NK-92 treated with Interleukin-12 subunit alpha and Interleukin-12 subunit beta, amount 100 ng/mL, for 24 hours (cell line): ENCODE results near the gene KRTAP12-4.
"Not testable (repeated sequence)": the region's sequence is repeated elsewhere in the genome, so short reads cannot be mapped to it uniquely, and the experiment has no call there.

Experiments
- DNase-seq: peaks from one replicate; lab custom pipeline; 2025; lab: John Stamatoyannopoulos, UW

Gene KRTAP12-4

DNA sequence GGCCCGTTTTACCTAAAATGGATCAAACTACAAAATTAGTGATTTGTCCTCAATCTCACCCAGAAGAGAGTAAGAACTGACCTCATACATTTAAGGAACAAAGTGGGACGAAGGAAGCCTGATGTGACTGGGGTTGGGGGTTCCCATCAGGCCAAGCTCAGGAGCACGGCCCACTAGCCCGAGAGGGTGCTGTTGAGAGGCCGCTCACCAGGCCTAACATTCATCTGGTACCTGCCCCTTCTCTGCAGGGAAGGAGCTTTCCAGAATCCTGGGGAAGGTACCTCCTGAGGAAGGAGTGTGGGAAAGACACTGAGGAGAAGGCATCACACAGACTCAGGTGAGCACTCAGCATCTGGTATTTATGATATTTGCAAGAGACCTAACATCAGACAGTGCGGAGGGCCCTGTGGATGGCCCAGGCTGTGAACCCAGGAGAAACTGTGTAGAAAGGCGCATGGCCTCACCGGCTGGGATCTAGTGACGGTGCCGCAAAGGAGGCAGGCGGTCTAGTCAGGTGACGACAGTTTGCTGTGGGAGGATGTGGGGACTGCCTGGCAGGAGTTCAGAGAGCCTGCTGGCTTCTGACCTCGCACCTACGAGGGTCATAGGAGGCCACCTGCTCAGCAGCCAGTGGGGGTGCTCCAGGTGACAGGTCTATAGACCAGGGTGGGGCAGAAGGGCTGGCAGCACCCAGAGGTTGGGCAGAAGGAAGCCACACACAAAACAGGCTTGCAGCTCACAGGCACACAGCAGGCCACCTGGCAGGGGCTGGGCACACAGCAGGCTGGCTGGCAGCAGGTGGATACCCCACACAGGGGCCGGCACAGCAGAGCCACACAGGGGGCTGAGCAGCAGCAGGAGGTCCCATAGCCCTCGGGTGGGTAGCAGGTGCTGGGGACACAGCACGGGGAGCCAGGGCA lies 543 bp downstream of the KRTAP12-4 start:
- DNase-seq, result no peak

DNA sequence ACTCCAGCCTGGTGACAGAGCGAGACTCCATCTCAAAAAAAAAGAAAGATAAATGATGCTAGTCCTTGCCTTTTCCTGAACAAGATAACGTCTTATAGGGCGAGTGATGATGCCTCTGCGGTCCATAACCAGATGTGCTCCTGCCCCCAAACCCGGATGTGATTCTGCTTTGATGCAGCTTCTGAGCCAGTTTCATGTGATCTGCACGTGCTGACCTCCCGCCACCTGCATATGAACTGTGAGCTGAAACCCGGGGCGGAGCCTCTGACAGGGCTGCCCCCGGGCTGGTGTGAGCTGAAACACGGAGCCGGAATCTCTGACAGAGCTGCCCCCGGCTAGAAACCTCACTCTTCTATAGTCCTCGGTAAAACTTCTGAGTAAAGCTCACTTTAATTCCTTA lies 1.3 kb downstream of the KRTAP12-4 start:
- no peak for DNase-seq

DNA sequence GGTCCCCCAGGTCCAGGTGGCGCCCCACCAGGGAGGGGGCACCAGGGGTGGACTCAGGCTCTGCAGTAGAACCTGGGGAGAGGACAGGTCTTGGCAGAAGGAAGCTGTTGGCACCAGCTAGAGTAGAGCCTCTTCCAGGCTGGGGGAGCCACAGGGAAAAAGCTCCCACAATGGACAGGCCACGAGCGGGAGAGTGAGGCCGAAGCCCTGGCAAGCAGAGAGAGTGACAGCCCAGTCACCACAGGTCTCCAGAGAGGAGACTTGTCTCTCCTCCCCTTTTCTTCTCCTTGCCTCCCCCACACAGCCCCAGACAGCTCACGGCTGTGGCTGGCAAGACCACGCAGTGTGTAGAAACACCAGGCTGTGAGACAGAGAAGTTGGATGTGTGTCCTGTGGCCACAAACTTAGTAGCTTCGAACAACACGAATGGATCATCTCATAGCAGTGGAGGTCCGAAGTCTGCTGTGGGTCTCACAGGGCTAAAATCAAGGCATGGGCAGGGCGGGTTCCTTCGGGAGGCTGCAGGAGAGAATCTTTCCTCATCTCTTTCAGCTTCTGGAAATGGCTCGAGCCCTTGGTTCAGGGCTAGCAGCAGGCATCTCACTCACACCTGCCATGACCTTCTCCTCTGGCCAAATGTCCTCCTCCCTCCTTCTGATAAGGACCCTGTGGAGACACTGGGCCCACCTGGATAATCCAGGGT lies 3.3 kb downstream of the KRTAP12-4 start:
- DNase-seq, result no peak

DNA sequence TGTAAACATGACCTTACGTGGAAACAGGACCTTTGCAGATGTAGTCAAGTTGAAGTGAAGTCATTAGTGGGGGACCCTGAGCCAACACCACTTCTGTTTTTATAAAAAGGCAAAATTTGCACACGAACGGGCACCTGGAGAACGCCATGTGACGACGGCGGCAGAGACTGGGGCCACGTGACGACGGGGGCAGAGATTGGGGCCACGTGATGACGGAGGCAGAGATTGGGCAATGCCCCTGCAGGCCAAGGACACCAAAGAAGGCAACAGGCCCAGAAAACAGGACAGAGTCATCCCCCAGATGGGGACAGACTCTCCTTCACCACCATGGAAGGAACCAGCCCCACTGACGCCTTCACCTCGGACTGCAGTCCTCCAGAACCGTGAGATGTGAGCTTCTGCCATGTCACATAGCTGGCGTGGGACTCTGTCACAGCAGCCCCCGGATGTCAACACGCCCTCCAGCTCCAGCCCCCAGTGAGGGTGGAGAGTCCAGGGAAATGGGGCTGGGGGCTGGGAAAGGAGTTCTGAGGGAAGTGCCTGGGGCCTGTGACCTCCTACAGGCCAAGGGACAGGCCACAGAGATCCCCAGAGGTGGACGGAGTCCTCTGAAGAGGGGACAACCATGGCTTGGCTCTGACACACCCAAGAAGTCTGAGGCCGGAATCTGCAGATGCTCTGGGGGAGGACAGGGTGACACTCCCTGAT lies 4.0 kb downstream of the KRTAP12-4 start:
- DNase-seq, result no peak

DNA sequence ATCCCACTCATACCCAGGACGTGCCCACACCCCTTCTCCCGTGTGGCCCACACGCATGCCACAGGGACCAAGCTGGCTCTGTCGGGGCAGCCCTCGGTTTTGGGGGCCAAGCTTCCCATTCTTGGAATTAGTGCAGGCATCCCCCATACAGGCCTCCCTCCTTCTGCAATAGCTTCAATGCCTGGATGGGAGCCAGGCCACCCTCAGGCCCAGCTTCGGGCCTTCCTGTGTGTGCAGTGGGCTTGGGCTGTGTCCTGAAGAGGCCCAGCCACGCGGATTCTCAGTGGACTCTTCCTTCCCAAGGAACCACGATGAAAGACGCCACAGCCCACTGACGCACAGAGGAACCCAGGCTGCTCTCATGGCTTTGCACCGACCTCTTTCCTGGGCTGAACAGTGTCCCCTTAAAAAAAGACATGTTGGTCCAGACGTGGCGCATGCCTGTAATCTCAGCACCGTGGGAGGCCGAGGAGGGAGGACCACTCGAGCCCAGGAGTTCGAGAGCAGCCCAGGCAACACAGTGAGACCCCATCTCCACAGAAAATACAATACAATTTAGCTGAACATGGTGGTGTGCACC lies 4.8 kb downstream of the KRTAP12-4 start:
- DNase-seq, result no peak

DNA sequence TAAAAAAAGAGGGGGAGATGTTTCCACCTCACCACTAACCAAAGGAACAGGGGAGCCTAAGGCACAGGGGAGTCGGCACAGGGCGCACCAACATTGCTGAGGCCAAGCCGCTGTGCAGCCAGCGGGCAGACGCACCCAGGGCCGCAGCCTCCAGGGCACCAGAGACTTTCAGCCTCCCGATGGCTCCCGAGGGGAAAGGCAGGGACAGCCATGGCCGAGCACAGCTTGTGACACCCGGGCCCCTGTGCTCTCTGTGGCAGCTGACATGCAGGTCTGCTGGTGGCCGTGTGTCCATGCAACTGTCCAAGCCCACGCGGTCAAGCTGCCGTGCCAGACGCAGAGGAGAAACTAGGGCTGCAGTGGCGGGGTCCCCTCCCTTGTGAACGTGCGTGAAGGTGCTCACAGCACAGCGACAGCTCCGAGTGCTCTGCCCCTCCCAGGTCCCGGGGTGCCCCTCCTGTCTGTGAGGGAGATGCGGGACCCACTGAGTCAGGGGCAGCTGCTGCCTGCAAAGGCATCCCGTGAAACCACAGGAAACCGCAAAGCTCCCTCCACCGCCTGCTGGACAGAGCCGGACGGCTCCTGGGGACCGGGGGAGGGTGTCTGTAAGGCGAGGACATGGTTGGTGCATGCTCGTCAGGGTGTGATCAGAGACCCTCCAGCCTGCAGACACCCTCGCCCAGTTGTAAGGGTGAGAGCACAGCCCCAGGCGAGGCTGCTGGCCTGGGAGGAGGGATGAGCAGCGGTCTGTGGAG lies 5.7 kb downstream of the KRTAP12-4 start:
- no peak for DNase-seq

DNA sequence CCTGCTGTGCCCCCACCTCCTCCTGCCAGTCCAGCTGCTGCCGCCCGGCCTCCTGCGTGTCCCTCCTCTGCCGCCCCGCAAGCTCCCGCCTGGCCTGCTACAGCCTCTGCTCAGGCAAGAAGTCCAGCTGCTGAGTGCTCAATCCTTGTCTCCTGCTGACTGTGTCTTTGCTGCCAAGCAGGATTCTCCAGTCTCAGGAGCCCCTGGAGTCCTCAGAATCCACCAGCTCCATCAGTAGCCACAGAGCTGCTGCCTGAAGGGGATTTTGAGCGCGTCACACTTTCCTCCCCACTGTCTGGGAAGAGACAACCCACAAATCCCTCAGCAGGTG lies 7.3 kb downstream of the KRTAP12-4 start:
- DNase-seq, result no peak

DNA sequence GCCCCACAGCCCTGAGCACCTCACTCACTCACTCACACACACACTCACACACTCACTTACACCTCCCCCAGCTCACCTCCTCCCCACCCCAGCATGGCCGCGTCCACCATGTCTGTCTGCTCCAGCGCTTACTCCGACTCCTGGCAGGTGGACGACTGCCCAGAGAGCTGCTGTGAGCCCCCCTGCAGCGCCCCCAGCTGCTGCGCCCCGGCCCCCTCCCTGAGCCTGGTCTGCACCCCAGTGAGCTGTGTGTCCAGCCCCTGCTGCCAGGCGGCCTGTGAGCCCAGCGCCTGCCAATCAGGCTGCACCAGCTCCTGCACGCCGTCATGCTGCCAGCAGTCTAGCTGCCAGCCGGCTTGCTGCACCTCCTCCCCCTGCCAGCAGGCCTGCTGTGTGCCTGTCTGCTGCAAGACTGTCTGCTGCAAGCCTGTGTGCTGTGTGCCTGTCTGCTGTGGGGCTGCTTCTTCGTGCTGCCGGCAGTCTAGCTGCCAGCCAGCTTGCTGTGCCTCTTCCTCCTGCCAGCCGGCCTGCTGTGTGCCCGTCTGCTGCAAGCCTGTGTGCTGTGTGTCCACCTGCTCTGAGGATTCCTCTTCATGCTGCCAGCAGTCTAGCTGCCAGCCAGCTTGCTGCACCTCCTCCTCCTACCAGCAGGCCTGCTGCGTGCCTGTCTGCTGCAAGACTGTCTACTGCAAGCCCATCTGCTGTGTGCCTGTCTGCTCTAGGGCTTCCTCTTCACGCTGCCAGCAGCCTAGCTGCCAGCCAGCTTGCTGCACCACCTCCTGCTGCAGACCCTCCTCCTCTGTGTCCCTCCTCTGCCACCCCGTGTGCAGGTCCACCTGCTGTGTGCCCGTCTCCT lies 7.9 kb downstream of the KRTAP12-4 start, which contains the start of gene KRTAP10-11:
Gene KRTAP10-11, plus strand, starts transcription at position 49 of the 856 bp plus-strand sequence. Its CDS starts 45 bp downstream, at position 94.
- DNase-seq, result not testable (repeated sequence)

DNA sequence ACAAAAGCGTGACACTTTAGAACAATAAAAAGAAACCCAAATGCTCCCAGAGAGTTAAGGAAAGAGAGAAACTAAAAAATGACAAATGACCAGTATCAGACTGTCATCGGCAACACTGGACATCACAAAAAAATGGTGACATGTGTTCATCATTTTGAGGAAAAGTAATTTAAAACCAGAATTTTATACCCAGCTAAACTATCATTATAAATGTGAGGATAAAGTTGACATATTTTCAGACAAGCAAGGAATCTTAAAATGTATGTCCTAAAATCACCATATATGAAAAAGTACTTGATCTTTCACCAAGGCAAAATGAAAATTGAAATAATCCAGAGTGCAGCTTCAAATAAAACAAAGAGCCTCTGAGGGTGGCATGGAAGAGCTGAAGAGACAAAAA lies 9.6 kb downstream of the KRTAP12-4 start:
- DNase-seq, result no peak

DNA sequence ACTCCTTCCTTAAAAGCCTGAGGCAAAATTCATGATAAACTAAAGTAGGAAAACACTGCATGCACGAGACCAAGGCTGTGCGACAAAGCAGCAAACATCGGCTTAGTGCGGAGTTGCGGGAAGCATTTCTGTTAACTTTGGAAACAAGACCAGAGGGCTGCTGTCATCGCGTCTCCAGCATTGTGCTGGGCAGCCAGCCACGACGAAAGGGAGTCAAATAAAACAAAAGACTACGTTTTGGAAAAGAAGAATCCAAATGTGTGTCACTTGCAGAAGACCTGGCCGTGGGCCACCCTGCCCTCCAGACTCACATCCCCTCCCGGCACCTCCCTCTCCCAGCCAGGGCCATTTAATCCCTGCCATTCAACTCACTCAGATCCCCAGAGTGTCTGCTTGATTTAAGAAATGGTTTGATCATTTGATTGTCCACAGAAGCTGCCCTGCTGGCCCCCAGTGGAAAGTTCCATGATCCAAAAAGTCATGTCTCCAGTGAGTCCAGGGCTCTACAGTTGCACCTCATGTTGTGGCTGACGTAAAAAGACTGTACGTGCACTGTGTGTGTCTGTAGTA lies 10.6 kb downstream of the KRTAP12-4 start:
- no peak for DNase-seq

DNA sequence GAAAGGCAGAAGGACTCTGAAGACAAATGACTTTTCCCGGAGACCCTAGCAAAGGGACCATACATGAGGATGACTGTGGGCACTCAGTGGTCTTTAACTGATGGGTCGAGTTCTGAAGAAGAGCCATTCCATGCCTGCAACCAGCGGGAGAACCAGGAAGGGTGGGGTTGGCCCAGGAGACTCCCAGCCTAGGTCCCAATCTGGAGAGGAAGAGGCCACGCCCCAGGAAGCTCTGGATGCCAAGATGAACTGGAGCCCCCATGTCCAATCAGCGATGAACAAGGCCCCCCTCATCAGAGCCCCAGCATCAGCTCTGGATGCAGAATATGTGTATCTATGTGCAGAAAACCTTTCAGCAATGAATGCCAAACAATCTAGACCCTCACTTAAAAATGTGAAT lies 13.7 kb downstream of the KRTAP12-4 start:
- DNase-seq, result no peak

DNA sequence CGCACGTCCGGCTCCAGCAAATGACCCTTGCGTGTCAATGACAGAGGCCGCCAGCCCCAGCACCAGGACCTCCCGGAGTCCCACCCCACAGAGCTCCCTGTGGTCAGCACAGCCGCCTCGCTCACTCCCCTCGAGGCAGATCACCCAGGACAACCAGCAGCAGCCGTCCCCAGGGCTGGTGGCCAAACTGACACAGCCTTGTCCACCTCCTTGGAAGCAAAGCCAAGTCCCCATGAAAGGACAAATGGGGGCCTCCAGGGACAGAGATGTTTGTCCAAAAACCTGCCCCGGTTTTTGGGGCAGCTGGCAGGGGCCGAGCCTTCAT lies 15.2 kb downstream of the KRTAP12-4 start:
- no peak for DNase-seq

DNA sequence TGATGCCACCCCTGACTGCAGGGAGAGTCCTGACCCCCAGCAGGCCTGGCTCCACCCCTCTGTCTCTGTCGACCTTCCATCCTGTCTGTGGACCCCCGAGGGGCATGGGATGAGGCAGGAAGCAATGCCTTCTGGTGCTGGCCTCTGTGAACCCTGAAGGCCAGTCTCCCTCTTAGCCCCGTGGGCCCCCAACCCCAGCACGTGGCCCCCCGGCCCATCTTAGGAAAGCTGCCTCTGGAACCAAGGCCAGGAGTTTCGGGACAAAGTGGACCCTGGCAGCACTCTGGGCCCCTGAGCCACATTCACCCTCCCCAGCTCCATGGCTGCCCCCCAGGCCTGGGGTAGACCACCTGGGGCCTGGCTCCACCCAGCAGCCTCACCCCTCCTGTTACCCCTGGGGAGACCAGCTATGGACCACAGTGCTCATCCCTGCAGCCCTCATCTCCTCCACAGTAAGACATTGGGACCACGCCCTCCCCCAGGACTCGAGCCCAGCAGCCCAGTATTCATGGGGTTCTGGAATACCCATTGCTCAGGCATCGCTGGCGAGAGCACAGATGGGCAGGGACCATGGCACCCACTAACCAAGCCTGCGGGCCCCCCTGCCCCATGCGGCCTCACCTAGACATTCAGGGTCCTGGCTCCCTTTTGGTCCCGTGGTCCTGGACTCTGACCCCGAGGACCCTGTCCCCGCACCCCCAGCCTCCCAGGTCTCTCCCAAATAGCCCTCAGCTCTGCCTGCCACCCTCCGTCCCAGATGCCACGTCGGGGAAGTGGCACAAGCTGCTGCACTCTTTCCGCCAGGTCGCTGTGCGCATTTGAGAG lies 15.7 kb downstream of the KRTAP12-4 start:
- DNase-seq, result not testable (repeated sequence)

DNA sequence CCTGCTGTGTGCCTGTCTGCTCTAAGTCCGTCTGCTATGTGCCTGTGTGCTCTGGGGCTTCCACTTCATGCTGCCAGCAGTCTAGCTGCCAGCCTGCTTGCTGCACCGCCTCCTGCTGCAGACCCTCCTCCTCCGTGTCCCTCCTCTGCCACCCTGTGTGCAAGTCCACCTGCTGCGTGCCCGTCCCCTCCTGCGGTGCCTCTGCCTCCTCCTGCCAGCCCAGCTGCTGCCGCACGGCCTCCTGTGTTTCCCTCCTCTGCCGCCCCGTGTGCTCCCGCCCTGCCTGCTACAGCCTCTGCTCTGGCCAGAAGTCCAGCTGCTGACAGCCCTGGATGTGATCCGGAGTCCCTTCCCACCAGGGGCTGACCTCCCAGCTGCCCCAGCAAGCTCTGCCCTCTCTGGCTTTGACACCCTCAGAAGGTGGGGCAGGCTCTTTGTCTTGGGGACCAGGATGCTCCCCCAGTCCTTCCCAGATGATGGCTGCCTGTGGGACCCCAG lies 16.6 kb downstream of the KRTAP12-4 start:
- not testable (repeated sequence) for DNase-seq

DNA sequence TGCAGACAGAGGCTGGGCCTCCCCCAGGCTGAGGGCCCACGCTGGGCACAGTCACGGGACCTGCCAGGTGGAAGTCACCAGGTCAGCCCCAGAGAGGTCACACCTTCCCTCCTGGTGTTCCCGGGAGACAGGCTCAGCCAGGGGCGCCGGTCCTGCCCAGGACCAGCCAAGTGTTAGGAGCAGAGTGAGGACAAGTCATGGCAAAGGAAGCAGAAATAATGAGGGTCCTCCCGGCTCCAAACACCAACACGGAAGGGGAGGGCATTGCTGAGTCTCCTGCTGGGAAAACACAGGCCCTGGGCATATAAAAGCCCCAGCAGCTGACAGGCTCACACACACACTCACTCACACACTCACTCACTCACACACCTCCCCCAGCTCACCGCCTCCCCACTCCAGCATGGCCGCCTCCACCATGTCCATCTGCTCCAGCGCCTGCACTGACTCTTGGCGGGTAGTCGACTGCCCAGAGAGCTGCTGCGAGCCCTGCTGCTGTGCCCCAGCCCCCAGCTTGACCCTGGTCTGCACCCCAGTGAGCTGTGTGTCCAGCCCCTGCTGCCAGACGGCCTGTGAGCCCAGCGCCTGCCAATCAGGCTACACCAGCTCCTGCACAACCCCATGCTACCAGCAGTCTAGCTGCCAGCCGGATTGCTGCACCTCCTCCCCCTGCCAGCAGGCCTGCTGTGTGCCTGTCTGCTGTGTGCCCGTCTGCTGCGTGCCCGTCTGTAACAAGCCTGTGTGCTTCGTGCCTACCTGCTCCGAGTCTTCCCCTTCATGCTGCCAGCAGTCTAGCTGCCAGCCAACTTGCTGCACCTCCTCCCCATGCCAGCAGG lies 17.2 kb downstream of the KRTAP12-4 start, which contains the start of gene KRTAP10-10:
Gene KRTAP10-10, plus strand, starts transcription at position 339 of the 833 bp plus-strand sequence. Its CDS starts 62 bp downstream, at position 401.
- DNase-seq, result no peak

DNA sequence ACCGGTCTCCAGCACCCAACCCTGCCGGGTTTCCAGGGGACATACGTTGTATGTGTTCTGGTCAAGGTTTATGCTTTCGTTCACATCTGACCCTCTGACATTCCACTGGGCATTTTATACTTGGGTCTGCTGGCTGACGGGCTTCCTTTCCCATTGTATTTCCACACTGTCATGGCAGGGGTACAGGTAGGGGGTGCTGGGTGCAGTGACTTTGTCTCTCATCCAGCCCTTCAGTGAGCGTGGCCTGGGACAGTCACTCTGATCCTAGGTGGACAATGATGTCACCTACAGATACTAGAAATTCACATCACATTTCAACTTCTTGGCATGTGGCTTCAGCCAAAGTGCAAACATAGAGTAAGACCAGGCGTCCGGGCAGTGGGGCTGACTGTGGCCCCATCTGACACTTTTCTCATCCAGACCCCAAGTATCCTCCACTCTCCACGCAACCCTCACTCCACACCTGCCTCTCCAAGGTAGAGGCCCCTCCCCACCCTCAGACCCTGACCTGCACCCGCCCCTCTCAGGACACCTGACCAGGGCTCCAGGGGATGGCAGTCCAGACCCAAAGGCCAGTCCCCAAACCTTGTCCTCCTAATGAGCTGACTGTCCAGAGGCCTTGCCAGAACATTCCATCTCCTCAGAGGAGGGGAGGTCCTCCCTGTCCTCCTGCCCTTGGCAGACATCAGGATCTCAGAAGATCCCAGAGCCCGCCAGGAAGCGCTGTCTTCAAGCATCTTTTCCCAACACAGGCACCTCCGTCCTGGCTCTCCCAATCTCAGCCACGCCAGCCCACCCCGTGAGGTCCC lies 18.0 kb downstream of the KRTAP12-4 start:
- no peak for DNase-seq

DNA sequence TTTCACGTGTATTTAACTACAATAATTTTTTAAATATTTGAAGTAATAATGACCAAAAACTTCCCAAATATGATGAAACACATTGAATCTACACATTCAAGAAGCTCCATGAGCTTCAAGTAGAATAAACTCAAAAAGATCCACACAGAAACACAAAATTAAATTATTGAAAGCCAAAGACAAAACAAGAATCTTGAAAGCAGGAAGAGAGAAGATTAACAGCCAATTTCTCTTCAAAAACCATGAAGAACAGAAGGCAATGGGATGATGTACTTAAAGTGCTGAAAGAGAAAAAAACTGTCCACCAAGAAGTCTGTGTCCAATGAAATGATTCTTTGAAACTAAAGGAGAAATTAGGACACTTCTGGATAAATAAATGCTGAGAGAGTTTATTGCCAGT lies 22.4 kb downstream of the KRTAP12-4 start:
- DNase-seq, result no peak
